Renal cortex interstitium (tissue), 11 donors: ENCODE data around the gene CAB39. TPM values are rescaled to one million over a fixed set of nuclear protein-coding genes. Genes with fewer than 3 reads are reported as not detected.
A peak's percentile ranks its signal among the peaks of the same experiment; 100 is the strongest.

Source experiments
- DNase-seq, 11 donors: peaks; one replicate each; pipeline ENCODE4 v3.0.0-alpha.2; 2013; ENCODE audit warnings: low read depth in 9 of 11, low spot score in 4 of 11; ENCODE audit errors: extremely low read depth in 1 of 11
- polyA plus RNA-seq, 3 donors: library from polyadenylated mRNA; unstranded; fragments of 120-200 nt; gene quantifications; one replicate each; pipeline ENCODE4 v1.2.1, GENCODE V29; 2013; ENCODE audit not compliant: insufficient read length in 3 of 3

Gene CAB39
- polyA plus RNA-seq, 3 donors = 82.4 to 93.4 (median 88.2) TPM

DNA sequence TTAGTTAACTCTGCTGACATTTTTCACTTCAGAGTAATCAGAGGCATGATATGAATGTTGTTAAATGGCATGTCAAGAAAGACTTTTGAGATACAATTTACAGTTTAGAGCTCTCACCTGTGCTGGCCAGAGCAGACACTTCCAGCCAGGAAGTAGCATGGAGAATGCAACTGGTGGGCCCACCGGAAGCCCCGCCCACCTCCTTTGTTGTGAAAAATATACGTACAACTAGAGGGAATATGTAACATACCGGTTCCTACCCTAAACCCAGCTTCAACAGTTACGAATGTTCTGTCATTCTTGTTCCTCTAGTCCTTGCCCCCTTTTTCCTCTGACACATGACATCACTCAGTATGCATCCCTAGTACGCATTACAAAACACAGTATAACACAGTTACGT lies 81.9 kb downstream of the CAB39 start:
- no peak for DNase-seq

DNA sequence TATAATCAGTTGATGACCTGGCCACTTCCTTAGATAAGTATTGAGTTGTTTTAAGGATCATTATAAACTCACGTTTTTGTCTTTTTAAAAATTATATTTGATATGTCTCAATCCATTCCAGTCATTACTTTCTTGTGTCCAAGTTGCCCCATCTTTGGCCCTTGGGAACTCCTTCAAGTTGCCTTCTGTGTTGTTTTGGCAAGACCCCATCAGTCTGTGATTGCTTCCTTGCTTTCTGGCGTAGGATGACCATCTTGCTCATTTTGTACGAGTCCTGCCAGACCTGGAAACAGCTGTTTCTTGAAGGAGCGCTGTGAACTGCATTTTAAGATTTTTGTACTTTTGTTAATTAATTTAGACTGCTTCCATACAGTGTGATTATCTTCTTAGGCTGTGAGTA lies 83.2 kb downstream of the CAB39 start:
- DNase-seq = no peak

DNA sequence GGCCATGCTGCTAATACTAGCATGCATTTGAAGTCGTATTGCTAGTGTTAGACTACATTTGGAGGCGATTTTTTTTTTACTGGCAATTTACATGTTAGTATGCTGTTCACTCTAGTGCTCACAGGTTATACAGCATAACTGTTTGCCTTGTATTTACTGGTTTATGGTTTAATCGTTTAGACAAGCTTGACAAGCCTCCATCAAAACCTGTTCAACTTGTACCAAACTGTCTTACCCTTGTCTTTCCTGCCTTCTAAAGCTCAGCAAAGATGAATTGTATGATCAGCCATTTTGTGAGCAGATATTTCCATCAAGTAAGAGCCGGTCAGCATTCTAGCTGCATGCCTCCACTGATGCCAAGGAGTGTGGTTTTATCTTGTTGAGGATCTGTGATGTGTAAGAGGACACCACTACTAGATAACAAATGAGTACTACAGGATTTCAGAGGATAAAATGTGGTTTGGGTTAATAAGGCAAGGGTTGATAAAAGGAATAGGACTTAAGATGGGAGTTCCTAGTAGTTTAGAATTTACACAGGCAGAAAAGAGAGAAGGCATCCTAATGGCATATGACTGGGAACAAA lies 83.7 kb downstream of the CAB39 start:
- DNase-seq = no peak

DNA sequence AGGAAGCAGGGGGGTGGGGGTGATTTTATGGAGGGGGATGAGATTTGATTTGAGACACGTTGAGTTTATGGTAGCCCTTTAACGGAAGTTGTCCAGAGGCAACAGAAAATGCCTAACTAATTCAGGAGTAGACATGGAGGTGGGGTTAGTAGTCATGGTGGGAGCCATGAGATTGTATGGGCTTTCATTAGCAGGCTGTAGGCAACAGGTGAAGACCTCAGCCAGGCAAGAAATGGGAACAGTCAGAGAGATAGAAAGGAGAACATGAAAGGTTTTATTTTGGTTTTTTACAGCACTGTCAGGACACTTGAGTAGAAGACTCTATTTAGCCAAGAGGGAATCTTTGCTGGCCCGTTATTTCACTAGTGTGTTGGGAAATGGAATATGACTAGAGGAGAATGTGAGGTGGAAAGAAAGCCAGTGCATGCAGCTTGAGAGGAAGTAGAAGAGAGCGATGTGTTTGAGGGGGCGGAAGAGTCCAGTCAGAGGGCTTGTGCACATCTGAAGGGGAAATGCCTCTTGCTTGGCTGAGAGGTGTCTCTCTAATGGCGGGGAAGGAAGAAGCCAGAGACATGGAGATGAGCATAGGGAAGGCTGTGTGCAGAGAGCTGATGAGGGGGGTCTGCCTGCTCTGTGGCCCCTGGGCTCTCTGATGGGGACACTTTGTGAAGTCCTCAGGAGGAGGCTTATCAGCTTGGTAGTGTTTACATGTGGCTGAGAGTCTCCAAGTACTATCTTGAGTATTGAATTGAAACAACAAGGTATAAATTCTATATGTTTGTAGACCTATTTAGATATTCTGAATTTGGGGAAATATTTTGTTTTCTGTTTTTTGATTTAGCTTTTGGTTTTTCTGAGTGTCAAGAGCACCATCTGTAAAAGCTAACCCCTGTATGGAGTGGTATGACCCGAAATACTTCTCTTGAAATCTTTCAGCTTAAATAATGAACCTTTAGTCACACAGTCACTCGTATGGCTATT lies 85.2 kb downstream of the CAB39 start:
- no peak for DNase-seq

DNA sequence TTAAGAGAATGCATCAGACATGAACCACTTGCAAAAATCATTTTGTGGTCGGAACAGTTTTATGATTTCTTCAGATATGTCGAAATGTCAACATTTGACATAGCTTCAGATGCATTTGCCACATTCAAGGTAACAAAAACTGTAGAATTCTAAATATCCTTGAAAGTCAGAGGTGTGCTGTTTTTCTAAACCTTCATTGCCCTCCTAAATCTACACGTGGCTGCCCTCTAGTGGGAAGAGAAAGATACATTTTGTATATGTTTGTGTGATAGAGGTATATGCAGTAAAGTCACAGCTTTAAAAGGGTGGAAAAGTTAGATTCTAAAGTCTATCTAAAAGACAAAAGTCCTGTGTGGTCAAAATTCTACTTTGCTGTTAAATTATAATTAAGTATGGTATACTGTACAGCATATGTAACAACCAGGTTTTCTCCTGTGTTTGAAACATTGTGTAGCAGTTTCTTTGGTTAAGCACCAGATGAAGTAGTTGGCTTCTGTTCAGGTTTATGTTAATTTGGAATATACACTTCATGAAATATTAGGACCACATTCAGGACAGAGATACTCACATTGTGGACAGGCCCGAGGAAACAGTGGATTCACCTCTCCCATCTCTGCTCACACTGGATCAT lies 86.2 kb downstream of the CAB39 start:
- DNase-seq = peak in 10 of 11 donors; percentile 23 to 67 (median 36)

DNA sequence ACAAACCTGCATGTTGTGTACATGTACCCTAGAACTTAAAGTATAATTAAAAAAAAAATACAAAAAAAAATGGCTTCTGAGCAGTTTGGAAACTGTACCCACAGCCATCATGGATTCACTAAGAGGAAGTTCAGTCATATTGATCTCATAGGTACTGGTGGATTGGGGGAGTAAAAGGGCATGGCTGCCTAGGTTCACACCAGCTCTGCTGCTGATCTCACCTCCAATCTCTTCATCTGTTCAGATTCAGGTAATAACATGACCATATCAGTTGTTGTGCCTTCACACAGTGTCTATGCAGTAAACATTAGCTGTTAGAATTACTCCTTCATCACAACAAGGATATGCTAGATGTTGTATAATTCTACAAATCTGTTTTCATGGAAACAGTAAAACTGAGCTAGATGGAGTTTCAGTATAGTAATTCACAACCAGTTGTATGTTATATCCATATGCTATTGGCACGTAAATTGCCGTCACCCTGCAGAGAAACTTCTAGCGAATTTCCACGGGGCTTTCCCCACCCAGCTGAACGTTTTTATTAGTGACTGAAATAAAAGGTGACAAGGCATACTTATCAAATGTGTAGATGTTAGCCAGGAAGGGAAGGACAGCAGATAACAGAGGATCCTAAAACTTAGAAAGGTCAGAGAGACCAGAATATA lies 92.8 kb downstream of the CAB39 start:
- DNase-seq = no peak

DNA sequence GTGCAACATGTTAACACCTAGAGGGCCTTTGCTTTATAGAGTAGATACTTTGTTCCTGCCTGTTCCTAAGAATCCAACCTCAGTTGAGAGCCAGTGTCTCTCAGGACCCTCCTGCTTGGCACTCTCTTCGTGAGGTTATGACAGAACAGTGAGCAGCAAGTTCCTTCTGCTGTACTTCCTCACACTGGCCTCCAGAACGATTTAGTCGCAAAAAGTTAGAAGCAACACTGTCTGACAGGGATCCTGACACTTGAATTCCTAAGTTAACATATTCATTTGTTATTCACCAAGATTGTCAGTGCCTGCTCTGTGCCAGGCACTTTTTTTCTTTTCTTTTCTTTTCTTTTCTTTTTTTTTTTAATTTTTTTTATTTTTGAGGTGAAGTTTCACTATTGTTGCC lies 95.1 kb downstream of the CAB39 start:
- no peak for DNase-seq

DNA sequence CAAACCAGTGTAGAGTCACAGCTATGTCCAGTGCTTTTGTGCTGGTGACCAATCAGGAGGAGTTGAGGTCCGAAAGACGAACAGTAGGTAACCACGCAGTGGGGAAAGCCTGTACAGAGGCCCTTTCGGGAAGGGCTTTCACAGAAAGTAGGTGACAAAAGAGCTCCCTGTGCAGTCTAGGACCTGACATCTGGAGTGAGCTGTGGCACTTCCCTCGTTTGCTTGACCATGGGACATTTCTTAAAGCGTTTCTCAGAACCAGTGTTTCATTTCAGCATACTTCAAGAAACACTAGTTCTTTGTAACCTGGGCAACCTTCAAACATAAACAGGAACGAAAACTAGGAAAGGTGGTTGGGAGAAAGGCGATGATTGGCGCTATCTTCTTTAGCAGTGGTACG lies 96.4 kb downstream of the CAB39 start:
- no peak for DNase-seq

DNA sequence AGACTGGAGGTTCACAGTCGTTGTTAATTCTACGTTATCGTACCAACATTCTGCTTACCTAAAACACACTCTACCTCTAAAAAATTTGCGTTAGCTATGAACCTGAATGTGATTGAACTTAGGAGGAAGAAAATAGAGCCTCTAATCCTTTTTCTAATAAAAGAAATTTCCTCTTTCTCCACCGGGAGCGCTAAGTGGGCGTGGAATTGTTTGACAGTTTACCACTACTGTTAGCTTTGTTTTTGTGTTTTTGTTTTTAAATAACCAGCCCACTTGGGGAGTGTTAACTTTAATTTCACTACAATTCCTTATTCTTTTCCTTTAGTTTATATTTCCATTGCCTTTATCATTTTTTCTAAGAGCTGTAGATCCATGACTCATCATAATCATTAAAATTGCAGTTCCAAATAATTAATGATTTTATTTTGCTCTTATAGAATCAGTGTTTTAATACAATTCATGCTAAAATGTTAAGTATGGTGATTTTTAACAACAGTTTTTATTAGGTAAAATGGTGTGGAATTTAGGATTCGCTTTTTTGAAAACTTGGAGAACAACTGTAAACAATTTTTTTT lies 97.1 kb downstream of the CAB39 start:
- no peak for DNase-seq

DNA sequence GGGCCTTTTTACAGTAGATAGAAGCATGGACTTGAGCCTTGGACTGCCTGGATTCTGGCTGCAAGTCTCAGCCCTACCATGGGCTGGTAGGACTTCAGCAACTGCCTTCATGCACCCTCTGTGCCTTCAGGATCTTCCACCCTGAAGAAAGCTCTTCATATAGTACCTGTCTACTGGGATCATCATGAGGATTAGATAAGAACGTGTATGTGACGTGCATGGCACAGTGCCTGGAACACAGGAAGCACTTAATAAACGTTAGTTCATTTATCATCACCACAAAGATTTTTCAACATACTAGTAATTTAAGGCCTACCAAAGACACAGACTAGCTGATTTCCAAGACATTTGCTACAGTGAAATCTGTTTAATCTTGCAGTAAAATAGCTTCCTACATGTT lies 98.9 kb downstream of the CAB39 start:
- DNase-seq = no peak

DNA sequence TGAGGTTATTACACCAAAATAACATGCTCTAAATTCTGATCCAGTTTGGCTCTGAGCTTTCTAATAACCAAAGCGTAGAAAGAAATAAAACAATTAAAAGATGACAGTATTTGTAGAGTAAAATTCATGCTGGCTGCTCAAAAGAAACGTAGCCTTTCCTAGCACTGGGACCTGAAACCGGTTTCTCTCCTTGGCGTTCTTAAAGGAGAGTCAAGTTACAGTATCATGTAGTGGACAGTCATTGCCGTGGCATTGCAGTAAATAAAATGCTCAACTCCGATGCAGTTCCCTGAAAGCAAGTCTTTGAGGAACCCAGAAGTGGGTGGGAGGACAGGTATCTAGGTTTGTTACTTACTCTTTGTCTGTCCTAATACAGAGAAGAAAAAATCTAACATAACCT lies 99.4 kb downstream of the CAB39 start:
- no peak for DNase-seq

DNA sequence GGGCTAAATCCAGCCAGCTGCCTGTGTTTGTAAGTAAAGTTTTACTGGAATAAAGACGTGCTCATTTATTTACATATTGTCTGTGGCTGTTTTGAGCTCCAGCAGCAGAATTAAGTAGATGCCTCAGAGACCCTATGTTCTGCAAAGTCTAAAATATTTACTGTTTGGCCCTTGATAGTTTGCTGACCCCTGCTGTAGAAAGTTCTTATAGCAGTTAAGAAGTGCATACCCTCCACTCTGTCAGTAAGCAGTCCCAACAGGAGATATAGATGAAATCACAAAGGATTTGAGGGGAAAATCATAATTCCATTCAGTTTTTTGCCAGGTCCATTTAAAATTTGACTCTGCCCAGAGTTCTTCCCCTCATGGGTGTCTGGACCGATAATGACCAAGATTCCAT lies 102.0 kb downstream of the CAB39 start:
- no peak for DNase-seq

DNA sequence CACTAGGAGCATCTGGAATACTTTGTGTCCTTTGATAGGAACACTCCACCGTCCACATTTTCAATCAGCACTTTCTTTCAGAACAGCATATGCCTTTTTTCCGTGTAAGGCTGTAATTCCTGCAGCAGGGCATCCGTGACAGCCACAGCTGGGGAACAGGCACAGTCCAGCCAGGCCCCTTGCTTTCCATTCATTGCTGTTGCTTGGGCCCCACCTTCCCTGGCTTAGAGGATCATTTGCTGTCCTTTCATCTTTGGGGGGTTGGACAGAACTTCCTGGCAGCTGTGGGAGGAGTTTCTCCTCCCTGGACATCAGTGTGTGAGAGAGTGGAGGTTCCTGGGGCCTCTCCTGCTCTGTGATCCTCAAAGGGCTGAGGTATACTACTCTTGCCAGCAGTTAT lies 102.4 kb downstream of the CAB39 start:
- DNase-seq = no peak

DNA sequence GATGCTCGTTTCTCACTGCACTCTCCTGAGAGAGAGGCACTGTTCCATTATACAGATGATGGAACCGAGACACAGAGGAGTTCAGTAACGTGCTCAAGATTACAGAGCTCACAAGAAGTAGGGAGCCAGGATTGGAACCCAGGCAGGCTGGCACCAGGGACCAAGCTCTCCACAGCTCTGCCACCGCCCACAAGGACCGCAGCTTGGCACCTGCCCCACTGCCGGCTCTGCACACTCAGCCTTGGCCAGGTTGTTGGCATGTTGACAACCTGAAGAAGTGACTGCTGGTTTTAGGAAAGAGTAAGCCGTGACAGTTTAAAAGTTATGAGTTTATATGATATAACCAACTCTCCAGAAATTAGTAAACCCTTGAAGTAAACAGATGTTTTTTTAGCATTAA lies 104.1 kb downstream of the CAB39 start:
- DNase-seq = no peak

DNA sequence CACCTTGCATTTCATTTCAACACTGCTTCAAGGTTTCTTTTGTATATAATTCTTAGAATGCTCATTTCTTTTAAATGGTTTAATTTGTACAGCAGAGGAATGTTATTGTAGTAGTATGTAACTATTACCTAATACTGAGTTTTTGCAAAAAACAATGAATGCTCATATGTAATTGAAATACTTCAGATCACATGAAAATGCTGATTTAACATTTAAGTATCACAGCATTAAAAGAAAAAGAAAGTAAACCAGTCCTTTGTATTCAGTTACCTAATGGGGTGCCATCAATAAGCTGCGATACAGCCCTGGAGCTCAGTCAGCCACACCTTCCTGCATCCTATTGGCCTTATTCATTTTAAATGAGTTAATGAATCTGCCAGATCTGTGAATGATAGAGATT lies 106.8 kb downstream of the CAB39 start:
- DNase-seq = no peak

DNA sequence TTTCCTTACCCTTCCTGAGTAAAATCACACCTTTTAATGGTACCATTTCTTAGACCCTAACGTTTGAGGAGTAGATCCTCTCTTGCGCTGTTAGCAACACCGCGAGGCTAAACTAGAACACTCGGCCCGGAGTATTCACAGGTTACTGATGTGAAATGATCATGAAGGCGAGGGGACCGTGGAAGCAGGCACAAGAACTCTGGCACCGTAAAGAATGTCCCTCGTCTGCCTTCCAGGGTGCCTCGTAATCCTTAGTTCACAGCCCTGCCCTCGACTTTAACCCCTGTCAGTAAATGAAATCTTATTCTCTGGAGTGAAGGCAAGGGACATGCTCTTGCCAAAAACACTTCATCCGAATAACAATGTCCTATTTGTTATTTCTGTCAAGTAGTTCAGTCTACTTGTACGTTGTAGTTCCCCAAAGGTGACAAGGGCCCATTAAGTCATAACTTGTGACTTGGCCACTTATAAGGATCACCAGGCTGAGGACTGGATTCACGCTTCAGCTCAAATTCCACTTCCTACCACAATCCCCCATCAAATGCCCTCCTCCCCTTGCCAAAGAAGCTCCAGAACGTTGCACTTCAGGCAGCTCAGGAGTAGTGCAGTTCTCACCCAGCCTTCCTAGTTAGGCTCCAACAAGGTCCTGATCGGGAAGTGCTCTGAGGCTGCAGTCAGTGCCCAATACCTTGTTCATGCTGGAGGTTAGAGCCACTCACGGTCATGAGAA lies 108.8 kb downstream of the CAB39 start:
- DNase-seq = no peak

DNA sequence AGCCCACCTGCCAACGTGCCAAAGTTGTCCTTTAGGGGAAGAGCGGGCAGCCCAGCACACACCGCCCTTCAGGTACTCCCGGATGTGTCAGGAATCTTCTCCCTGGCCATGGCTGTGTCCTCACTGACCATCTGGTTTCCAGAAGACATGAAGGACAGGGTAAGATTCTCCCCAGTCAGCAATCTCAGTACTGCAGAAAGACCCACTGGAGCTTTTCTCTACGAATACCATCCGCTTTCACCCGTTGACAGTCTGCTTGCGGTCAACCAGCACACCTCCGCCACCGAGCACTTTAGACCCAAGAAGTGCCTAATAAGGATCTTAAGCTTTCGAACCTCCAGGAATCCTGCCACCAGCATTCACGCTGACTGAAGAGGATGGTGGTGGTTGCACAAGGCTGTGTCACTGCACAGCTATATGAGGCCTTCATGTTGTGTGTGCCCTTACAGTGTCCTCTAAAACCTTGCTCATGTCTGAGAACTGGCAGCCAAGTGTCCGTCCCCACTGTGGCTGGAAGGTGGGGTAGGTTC lies 109.4 kb downstream of the CAB39 start:
- no peak for DNase-seq

DNA sequence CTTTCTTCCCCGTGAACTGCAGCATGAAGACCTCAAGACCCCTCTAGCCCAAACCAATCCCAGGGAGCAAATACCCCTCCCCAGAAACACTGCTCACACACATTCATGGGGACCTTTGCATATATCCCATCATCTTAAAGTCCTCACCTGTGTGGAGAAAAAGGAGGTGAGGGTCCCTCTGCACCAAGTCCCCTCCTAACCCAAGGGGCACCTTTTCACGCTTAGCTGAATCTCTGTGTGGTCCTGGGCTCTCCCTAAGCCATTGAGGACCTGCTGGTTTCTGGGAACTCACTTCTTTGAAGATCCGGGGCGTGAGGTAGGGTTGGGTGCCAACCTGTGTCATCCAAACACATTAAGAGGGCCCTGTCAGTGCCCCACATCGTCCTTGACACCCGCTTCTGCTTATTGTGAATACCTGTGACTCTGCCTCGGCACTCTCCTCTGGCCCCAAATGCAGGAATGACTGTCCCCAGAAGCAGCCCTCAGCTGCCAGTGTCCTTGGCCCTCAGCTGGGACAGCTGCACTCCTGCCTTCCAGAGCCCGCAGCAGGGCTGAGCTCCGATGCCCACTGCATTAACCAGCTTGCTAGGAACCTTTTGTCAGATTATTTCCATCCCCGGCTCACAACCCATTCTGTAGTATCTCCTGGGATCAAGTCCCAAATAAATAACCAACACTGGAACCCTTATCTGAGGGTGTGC lies 110.8 kb downstream of the CAB39 start:
- DNase-seq = no peak
